VCaP (cell line): ENCODE data around the gene G6PC3.
A peak's percentile ranks its signal among the peaks of the same experiment; 100 is the strongest.
"Not testable (repeated sequence)": the region's sequence is repeated elsewhere in the genome, so short reads cannot be mapped to it uniquely, and the experiment has no call there.

Experiments used
- H3K27ac ChIP-seq: fragments of 450-650 bp; 2 replicates; pipeline ENCODE4 v1.5.1; 2017
- CTCF ChIP-seq: fragments of 450-650 bp; conservative IDR thresholded peaks from 2 replicates; pipeline ENCODE4 v1.5.1; 2017; ENCODE audit warnings: mild to moderate bottlenecking, moderate library complexity

The G6PC3 gene

GRCh38 chr17:44045486-44045885, 25.0 kb upstream of the G6PC3 start:
- TF ChIP-seq CTCF, result no peak
- H3K27ac ChIP-seq, result peak overlapping the region; percentile 40; the same call in 1 of the 2 replicates

GRCh38 chr17:44046893-44047292, 23.6 kb upstream of the G6PC3 start:
- H3K27ac ChIP-seq, result not testable (repeated sequence)

- H3K27ac ChIP-seq, result no peak overlapping the region
- no peak for TF ChIP-seq CTCF
Measured at GRCh38 chr17:44049294-44050060, 21.1 kb upstream of the G6PC3 start.

- peak overlapping the region; percentile 8 for H3K27ac ChIP-seq
- no peak for TF ChIP-seq CTCF
Measured at GRCh38 chr17:44053125-44053872, 17.2 kb upstream of the G6PC3 start.

GRCh38 chr17:44059101-44059892, 11.2 kb upstream of the G6PC3 start:
- TF ChIP-seq CTCF, result no peak
- H3K27ac ChIP-seq, result no peak overlapping the region

GRCh38 chr17:44061446-44061845, 9.1 kb upstream of the G6PC3 start:
- no peak overlapping the region for H3K27ac ChIP-seq
- TF ChIP-seq CTCF, result no peak

- no peak for TF ChIP-seq CTCF
- H3K27ac ChIP-seq, result 0 out of 2 replicates have a peak overlapping the region, but pooled peaks have one; percentile 99
Measured at GRCh38 chr17:44062871-44063270, 7.7 kb upstream of the G6PC3 start.
